Stomach smooth muscle (tissue), 2 donors: ENCODE results near the gene ADRM1.

Experiments used
- H3K27ac ChIP-seq: one replicate; pipeline ENCODE4 v1.7.0; 2013; ENCODE audit warnings: mild to moderate bottlenecking, low read length, inconsistent platforms
- H3K27me3 ChIP-seq, 2 donors: one replicate each; pipeline ENCODE4 v1.7.0; 2013; ENCODE audit warnings: low read length in 2 of 2; ENCODE audit not compliant: insufficient read depth in 2 of 2, control insufficient read depth in 1 of 2
- H3K36me3 ChIP-seq, 2 donors: one replicate each; pipeline ENCODE4 v1.7.0; 2013; ENCODE audit warnings: low read length in 2 of 2; ENCODE audit not compliant: control insufficient read depth in 2 of 2, insufficient read depth in 2 of 2
- H3K4me1 ChIP-seq: one replicate; pipeline ENCODE4 v1.7.0; 2013; ENCODE audit warnings: low read length; ENCODE audit not compliant: control insufficient read depth, insufficient read depth
- H3K4me3 ChIP-seq, 2 donors: one replicate each; pipeline ENCODE4 v1.7.0; 2013; ENCODE audit warnings: low read length in 2 of 2
- H3K9ac ChIP-seq, 2 donors: one replicate each; pipeline ENCODE4 v1.7.0; 2013; ENCODE audit warnings: low read length in 2 of 2, mild to moderate bottlenecking in 1 of 2
- H3K9me3 ChIP-seq, 2 donors: one replicate each; pipeline ENCODE4 v1.7.0; 2013; ENCODE audit warnings: low read length in 2 of 2; ENCODE audit not compliant: control insufficient read depth in 2 of 2
- donor health status: healthy.
- donor health status: Pancreatic carcinoma.

The ADRM1 gene

DNA sequence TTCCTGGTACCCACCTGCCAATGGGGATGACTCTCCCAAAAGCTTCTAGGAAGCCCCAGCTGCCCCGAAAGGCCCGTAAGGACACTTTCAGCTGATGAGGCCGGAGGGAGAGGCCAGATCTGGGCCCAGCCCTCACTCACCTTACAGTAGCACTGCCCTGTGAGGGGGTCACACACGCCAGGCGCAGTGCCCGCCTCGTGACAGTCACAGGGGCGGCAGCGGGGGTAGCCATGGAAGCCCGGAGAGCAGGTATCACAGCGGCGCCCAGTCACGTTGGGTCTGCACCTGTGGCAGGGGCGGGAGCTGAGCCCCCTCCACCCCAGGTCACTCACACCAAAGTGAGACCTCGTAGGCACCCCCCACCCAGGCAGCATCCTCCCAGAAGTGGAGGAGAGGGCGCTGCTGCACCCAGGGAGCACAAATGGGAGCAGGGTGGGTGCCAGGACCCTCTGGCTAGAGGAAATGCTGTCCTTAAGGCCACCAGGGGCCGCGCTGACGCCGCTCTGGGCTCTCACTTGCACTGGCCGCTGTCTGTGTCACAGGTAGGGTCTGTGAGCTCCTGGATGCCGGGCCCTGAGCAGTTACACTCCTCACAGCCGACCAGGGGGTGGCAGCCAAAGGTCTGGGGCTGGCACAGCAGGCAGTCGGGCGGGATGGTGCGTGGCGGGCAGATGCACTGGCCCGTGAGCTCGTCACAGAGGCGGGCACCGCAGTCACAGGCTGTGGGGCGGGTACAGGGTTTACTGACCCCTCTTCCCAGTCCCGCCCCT lies 25.1 kb downstream of the ADRM1 start:
- H3K36me3 ChIP-seq, result peaks cover 81 to 84% of the 10 kb centered on the region in 2 donors
- no peaks in the 10 kb centered on the region for H3K4me1 ChIP-seq
- H3K27me3 ChIP-seq, result no peaks in the 10 kb centered on the region
- no peak overlapping the region for H3K4me3 ChIP-seq
- H3K9me3 ChIP-seq, result no peaks in the 10 kb centered on the region
- H3K27ac ChIP-seq, result no peak overlapping the region
- H3K9ac ChIP-seq, result no peak overlapping the region

DNA sequence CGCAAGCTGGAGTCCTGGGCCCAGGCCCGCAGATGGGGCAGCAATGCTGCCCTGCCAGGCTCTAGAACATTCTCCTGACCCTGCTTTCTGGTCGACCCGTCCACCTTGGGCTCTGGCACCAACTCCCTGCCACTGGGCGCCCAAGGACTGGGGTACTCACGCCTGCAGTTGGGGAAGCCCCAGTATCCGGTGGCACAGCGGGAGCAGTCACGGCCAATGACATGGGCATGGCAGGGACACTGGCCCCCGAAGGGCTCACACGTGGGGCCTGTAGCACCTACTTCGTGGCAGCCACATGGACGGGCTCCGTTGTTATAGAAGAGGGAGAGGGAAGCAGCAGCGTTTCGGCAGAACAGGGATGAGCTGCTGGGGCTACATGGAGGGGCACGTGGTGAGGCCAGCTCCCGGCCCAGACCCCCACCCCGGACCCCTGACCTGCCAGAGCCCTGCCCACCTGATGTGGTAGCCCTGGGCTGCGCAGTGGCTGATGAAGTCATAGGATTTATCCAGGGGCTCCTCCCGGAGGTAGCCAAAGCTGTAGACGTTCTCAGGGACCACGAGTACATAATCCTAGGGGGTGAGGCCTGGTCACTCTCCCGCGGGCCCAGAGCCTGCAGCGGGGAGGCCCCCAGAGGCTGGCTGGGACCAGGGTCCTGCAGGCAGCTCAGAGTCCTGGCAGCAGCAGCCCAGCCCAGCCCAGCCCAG lies 26.0 kb downstream of the ADRM1 start:
- Histone ChIP-seq H3K9ac (no peak overlapping the region), H3K9me3 (no peaks in the 10 kb centered on the region), H3K27ac (no peak overlapping the region), H3K36me3 (peaks cover 79 to 82% of the 10 kb centered on the region in 2 donors), H3K4me1 (no peaks in the 10 kb centered on the region), H3K4me3 (no peak overlapping the region), H3K27me3 (no peaks in the 10 kb centered on the region)

DNA sequence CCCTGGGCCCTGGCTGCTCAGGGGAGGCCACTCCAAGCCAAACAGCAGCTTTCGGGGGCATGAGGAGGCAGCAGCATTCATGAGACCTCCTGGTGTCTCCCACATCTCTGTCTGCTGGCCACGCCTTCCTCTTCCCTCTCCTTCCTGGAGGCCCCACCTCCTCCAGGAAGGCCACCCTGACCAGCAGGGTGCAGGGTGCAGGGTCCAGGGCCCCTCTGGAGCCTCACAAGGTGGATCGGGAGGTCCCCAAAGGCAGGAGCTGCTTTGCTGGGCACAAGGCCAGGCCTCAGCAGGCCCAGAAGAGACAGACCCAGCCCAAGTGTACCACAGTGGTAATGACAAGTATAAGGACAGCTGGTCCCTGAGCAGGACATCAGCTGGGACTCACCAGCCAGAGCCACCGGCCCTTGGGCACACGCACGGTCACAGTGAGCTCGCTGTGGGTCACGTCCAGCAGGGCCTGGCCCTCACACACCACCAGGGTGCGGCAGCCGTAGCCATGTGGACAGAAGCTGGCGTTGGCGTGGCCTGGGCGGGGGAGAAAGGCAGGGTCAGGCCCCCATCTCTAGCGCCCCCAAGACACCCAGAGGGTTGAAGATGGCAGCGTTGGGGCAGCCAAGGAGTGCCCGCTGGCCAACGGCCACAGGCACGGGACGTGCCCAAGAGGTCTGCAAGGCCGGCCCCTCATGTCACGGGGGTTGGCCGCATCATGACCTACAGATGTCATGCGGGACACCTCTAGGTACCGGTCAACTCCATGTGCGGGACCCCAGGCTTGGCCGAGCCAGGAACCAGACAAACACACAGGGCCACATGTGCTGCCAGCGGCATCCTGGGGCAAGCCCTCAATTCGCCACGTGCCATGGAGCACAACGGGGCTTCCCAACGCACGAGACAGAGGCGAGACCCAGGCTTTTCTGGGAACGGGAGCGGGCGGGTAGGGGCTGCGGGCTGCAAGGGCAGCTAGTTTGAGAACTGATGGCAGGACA lies 26.9 kb downstream of the ADRM1 start:
- Histone ChIP-seq H3K27ac (peak overlapping the region; percentile 11), H3K4me1 (no peaks in the 10 kb centered on the region), H3K9me3 (no peaks in the 10 kb centered on the region), H3K9ac (no peak overlapping the region), H3K36me3 (peaks cover 77 to 82% of the 10 kb centered on the region in 2 donors), H3K27me3 (no peaks in the 10 kb centered on the region), H3K4me3 (no peak overlapping the region)

DNA sequence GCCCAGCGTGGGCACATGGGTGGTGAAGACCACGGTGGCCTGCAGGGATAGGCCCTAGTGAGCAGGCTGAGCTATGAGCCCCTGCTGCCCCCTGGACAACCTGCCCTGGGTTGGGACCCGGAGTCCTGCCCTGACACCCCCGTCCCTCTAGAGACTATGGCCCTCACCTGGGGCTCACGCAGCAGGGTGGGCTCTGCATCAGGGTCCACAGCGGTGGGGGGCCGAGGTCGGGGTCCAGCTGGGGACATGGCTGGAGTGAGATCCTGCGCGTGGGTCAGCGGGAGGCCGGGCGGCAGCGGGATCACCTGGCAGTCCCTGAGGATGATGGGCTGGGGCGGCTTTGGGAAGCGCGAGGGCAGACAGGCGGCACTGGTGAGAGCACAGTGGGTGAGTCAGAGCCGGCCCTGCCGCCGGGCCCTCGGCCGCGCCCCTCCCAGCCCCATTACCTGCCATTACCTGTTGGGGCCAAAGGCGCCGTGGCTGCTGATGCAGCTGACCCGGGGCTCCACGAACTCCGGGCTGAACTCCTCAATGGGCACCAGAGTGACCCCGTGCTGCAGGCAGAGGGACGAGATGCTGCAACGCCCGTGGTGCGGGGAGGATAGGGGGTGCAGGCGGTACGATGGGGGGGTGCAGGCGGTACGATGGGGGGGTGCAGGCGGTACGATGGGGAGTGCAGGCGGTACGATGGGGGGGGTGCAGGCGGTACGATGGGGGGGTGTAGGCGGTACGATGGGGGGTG lies 27.9 kb downstream of the ADRM1 start:
- Histone ChIP-seq H3K36me3 (peaks cover 72 to 82% of the 10 kb centered on the region in 2 donors), H3K27ac (peak overlapping the region; percentile 11), H3K4me3 (no peak overlapping the region), H3K4me1 (no peaks in the 10 kb centered on the region), H3K9ac (no peak overlapping the region), H3K27me3 (no peaks in the 10 kb centered on the region), H3K9me3 (no peaks in the 10 kb centered on the region)

DNA sequence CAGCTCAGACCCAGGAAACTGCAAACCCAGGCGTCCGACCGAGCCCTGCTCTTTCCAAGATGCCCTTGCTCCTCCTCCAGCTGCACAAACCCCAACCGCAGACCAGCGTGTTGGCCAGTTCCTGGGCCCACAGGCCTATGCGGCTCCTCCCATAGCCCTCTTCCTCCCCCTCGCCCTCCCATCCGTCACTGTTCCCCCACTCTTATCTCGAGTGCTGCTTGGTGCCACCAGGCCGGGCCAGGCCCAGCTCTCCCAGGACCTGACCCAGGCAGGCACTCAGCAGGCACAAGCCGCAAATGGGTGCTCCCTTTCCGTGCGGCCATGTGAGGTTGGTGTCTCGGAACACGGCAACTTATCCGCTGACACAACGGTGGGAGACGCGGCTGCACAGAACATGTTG lies 28.6 kb downstream of the ADRM1 start:
- H3K9me3 ChIP-seq, result no peaks in the 10 kb centered on the region
- no peak overlapping the region for H3K4me3 ChIP-seq
- H3K27ac ChIP-seq, result no peak overlapping the region
- peaks cover 71 to 84% of the 10 kb centered on the region in 2 donors for H3K36me3 ChIP-seq
- no peak overlapping the region for H3K9ac ChIP-seq
- H3K4me1 ChIP-seq, result no peaks in the 10 kb centered on the region
- H3K27me3 ChIP-seq, result no peaks in the 10 kb centered on the region

DNA sequence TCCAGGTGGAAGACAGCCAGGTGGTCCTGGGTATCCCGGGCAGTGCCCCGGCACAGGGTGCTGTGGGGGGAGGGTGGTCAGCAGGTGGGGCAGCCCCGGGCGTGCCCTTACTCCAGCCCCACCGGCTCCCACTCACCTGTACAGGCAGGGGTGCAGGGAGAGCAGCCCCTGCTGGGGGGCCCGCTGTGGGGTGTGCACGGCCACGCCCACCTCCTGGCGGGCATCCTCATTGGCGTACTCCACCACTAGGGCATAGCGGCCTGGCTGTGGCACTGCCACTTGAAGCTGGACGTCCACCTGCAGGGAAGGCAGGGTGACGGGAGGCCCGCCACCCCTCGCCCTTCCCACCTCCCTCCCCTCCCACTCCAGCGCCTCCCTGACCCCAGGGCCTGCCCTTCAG lies 29.6 kb downstream of the ADRM1 start:
- Histone ChIP-seq H3K27me3 (no peaks in the 10 kb centered on the region), H3K9ac (no peak overlapping the region), H3K9me3 (no peaks in the 10 kb centered on the region), H3K4me3 (no peak overlapping the region), H3K36me3 (peaks cover 71 to 84% of the 10 kb centered on the region in 2 donors), H3K27ac (no peak overlapping the region), H3K4me1 (no peaks in the 10 kb centered on the region)

DNA sequence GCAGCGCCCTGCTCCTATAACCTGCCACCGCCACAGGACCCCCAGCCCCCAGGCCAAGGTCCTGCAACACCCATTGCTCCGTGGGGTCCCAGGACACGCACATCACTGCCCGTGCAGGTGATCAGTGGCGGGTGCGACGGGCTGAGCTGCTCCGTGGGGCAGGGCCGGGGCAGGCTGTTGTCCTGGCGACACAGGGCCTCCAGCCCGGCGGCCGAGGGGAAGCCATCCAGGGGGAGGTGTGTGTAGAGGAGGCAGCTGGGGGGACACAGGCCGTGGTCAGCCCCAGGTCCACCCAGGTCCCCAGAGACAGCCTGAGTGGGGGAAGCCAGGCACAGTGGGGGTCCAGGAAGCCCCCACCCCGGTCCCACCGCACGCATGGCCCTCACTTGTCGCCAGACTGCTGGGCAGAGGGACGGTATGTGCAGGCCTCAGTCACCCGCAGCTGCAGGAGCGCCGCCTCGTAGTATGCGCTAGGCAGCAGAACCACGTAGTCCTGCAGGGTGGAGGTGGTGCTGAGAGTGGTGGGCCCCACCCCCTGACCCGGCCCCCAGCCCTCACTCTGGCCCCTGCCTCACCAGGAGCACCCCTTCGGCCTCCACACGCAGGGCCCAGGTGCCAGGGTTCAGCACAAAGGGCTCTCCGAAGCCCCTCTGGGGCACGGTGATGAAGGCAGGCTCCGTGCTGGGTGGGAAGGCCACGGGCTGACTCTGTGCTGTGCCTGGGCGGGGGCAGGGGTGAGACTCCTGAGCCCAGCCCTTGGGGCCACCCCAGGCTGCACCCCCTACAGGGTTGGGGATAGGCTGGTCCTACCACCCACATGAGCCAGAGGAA lies 30.4 kb downstream of the ADRM1 start:
- Histone ChIP-seq H3K4me3 (no peak overlapping the region), H3K27ac (no peak overlapping the region), H3K9me3 (no peaks in the 10 kb centered on the region), H3K4me1 (no peaks in the 10 kb centered on the region), H3K9ac (no peak overlapping the region), H3K36me3 (peaks cover 71 to 85% of the 10 kb centered on the region in 2 donors), H3K27me3 (no peaks in the 10 kb centered on the region)

DNA sequence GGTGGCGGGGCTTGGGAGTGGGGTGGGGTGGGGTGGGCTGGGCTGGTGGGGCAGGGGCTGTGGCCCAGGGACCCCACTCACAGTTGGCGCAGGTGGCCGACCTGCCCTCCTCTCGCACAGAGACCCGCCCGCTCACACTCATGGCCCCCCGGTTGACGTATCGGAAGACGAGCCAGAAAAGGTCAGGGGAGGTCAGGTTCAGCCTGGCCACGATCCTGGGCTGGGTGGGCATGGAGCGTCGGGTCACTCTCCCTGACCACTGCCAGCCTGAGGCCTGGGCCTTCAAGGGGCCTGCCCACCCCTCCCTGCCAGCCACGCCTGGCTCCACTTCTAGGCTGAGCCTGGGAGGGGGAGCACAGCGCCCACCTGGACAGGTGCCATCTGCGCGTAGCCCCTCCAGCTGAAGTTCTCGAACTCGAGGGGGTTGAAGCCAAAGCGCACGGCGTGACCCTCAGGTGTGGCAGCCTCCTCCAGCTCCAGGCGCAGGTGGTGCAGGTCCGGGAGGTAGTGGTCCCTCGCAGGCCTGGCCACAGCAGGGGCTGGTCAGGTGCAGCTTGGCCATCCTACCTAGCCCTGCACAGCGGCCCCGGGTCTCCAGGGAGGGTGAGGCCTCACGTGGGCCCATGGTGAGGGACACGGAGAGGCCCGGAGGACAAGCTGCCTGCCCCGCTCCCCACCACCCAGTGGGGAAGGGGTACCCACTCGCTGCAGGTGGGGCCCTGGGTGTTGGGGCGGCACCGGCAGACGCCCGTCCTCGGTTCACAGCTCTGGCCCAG lies 31.2 kb downstream of the ADRM1 start:
- Histone ChIP-seq H3K36me3 (peaks cover 68 to 80% of the 10 kb centered on the region in 2 donors), H3K9ac (no peak overlapping the region), H3K9me3 (no peaks in the 10 kb centered on the region), H3K27me3 (no peaks in the 10 kb centered on the region), H3K4me3 (no peak overlapping the region), H3K27ac (no peak overlapping the region), H3K4me1 (no peaks in the 10 kb centered on the region)

DNA sequence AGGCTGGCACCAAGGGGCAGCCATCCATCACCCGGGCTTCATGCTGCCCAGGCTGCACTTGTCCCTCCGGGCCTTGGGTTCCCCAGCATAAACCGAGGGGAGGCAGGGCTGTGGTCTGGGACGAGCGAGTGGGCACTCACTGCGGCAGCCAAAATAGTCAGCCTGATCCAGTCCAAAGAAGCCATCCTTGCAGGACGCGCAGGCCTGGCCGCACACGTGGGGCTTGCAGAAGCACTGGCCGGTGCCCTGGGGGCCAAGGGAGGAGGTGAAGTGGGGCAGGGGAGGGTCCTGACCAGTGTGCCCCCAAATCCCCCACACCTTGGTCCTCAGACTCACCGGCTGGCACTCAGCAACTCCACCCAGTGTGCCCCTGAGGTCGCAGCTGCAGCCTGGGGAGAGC lies 32.1 kb downstream of the ADRM1 start:
- H3K4me1 ChIP-seq, result no peaks in the 10 kb centered on the region
- no peak overlapping the region for H3K4me3 ChIP-seq
- no peak overlapping the region for H3K27ac ChIP-seq
- peaks cover 64 to 77% of the 10 kb centered on the region in 2 donors for H3K36me3 ChIP-seq
- no peaks in the 10 kb centered on the region for H3K27me3 ChIP-seq
- H3K9me3 ChIP-seq, result no peaks in the 10 kb centered on the region
- no peak overlapping the region for H3K9ac ChIP-seq
